ENCODE data around the gene WWTR1.

GRCh38 chr3:149592758-149593240 is 65.0 kb downstream of the WWTR1 start:
- no peak for TF ChIP-seq CDX4 (CRISPR knock-in tag; IDR thresholded peaks at IDR 0.05; ENCODE audit: borderline replicate concordance)
- TF ChIP-seq CTCF (IDR thresholded peaks at IDR 0.05) = no peak
- TF ChIP-seq USF2 (CRISPR knock-in tag; IDR thresholded peaks at IDR 0.05) = no peak
- no peak for TF ChIP-seq ATF6 (CRISPR knock-in tag; IDR thresholded peaks at IDR 0.05)
- TF ChIP-seq SMAD4 (CRISPR knock-in tag; IDR thresholded peaks at IDR 0.05) = no peak
- TF ChIP-seq ARID4B (CRISPR knock-in tag; IDR thresholded peaks at IDR 0.05; ENCODE audit: borderline replicate concordance) = no peak
- TF ChIP-seq NFE2L1 (CRISPR knock-in tag; IDR thresholded peaks at IDR 0.05) = no peak
- TF ChIP-seq NR1H2 (CRISPR knock-in tag; IDR thresholded peaks at IDR 0.05) = no peak
- TF ChIP-seq ERG (CRISPR knock-in tag; IDR thresholded peaks at IDR 0.05) = no peak
- no peak for TF ChIP-seq ZNF512 (CRISPR knock-in tag; IDR thresholded peaks at IDR 0.05; ENCODE audit: borderline replicate concordance)
- no peak for TF ChIP-seq ZBTB43 (CRISPR knock-in tag; IDR thresholded peaks at IDR 0.05)

All from WTC11 (cell line).